Testis (tissue), 3 donors: ENCODE data around the gene S100A1. TPM values are rescaled to one million over a fixed set of nuclear protein-coding genes. Genes with fewer than 3 reads are reported as not detected.

Experiments used
- DNase-seq: peaks from one replicate; pipeline ENCODE4 v3.0.0-alpha.2; 2019
- H3K27ac ChIP-seq, 2 donors: fragments of 200-600 bp; sonication (generic); one replicate each; pipeline ENCODE4 v1.5.1; 2019
- H3K27me3 ChIP-seq: fragments of 200-600 bp; sonication (generic); one replicate; pipeline ENCODE4 v1.5.1; 2019
- H3K36me3 ChIP-seq: fragments of 200-600 bp; sonication (generic); one replicate; pipeline ENCODE4 v1.5.1; 2017; ENCODE audit warnings: low read depth; ENCODE audit errors: missing control alignments
- H3K4me1 ChIP-seq: fragments of 200-600 bp; sonication (generic); one replicate; pipeline ENCODE4 v1.5.1; 2019
- H3K4me3 ChIP-seq, 2 donors: fragments of 200-600 bp; sonication (generic); one replicate each; pipeline ENCODE4 v1.5.1; 2017 to 2019
- H3K9me3 ChIP-seq: fragments of 200-600 bp; sonication (generic); one replicate; pipeline ENCODE4 v1.5.1; 2017
- POLR2A ChIP-seq: fragments of 450-650 bp; IDR thresholded peaks from one replicate; pipeline ENCODE4 v1.6.1; 2017; ENCODE audit warnings: antibody characterized with exemption, mild to moderate bottlenecking, moderate library complexity
- whole genome bisulfite sequencing, 2 donors: methylation state at CpG; one replicate each; pipeline ENCODE4 v1.1.5; 2018; 5-methylcytosine and 5-hydroxymethylcytosine counted together
- intact Hi-C: fragments of 100-400 bp; cut with DNase I; formaldehyde crosslinking; loops from one replicate; pipeline ENCODE4 v1.15.1; 2023; ENCODE audit warnings: low total_unique reads
- polyA plus RNA-seq: library from polyadenylated mRNA; stranded (reverse); fragments of 350-450 nt; fragmentation: Illumina TruSeq; extraction: RNeasy Lipid Tissue Mini Kit (QIAGEN cat#74804); gene quantifications from one replicate; pipeline ENCODE4 v1.2.3, GENCODE V29; 2014; ENCODE audit warnings: low read depth, low replicate concordance; ENCODE audit not compliant: insufficient read depth
- total RNA-seq, 2 donors: library from RNA; depleted of rRNA; stranded (reverse); fragments of >200 nt; gene quantifications; one replicate each; pipeline ENCODE4 v1.2.3, GENCODE V29; 2016
- TF ChIP-seq, protein P1 (sequence below), 3 experiments: fragments of 450-650 bp in 2 of 3; fragments of 200-600 bp in 1 of 3; sonication (generic) in 1 of 3; IDR thresholded peaks; one replicate each; pipeline ENCODE4 v1.5.1; 2016 to 2019; ENCODE audit warnings: antibody characterized with exemption in 3 of 3, mild to moderate bottlenecking in 2 of 3, moderate library complexity in 1 of 3

S100A1 gene
- total and polyA plus RNA-seq, 3 donors from 2014 or later = 8.2 to 29.8 (median 24.0) TPM

DNA sequence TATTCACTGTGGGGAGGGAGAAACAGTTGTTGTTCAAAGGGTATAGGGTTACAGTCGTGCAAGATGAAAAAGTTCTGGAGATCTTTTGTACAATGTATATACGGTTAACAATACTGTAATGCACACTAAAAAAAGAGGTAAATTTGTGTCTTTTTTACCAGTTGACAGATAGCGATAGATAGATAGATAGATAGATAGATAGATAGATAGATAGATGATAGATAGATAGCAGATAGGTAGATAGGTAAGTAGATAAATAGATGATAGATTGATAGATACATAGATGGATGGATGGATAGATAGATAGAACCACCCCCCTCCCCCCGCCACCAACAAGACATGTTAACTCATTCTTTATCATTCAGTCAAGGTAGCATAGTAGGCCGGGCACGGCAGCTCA is 25.5 kb upstream of the S100A1 start:
- Histone ChIP-seq H3K4me1 (peaks cover 3% of the 10 kb centered on the region), H3K4me3 (no peak overlapping the region), H3K36me3 (no peaks in the 10 kb centered on the region), H3K27me3 (no peaks in the 10 kb centered on the region), H3K27ac (no peak overlapping the region), H3K9me3 (no peaks in the 10 kb centered on the region)
- WGBS, 2 donors = 90 to 94% methylated on average over 6 of the region's 6 CpGs
- intact Hi-C loops = no loop called here
- TF ChIP-seq, protein P1, sequence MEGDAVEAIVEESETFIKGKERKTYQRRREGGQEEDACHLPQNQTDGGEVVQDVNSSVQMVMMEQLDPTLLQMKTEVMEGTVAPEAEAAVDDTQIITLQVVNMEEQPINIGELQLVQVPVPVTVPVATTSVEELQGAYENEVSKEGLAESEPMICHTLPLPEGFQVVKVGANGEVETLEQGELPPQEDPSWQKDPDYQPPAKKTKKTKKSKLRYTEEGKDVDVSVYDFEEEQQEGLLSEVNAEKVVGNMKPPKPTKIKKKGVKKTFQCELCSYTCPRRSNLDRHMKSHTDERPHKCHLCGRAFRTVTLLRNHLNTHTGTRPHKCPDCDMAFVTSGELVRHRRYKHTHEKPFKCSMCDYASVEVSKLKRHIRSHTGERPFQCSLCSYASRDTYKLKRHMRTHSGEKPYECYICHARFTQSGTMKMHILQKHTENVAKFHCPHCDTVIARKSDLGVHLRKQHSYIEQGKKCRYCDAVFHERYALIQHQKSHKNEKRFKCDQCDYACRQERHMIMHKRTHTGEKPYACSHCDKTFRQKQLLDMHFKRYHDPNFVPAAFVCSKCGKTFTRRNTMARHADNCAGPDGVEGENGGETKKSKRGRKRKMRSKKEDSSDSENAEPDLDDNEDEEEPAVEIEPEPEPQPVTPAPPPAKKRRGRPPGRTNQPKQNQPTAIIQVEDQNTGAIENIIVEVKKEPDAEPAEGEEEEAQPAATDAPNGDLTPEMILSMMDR (IDR thresholded peaks at IDR 0.05) = no peak
- TF ChIP-seq POLR2A = no peak
- DNase-seq = no peak

DNA sequence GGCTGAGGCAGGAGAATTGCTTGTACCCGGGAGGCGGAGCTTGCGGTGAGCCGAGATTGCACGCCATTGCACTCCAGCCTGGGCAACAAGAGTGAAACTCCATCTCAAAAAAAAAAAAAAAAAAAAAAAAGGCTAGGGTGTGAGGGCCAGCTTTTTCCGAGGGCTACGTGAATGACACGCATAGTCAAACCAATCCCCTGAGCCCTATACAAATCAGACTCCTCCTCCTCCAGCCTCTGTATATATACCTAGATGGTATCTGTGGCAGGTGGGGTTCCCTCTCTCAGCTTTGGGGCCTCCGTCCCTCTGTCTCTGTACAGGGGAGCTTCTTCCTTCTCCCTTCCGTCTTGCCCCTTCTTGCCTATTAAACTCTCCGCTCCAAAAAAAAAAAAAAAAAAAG is 22.0 kb upstream of the S100A1 start:
- intact Hi-C loops = no loop called here
- 80 to 91% methylated on average over 11 of the region's 11 CpGs for whole genome bisulfite sequencing, 2 donors
- no peak for TF ChIP-seq POLR2A
- TF ChIP-seq, protein P1 (IDR thresholded peaks at IDR 0.05) = no peak
- Histone ChIP-seq H3K9me3 (no peaks in the 10 kb centered on the region), H3K27me3 (no peaks in the 10 kb centered on the region), H3K4me1 (peaks cover 36% of the 10 kb centered on the region), H3K4me3 (no peak overlapping the region), H3K27ac (no peak overlapping the region), H3K36me3 (no peaks in the 10 kb centered on the region)
- no peak for DNase-seq

DNA sequence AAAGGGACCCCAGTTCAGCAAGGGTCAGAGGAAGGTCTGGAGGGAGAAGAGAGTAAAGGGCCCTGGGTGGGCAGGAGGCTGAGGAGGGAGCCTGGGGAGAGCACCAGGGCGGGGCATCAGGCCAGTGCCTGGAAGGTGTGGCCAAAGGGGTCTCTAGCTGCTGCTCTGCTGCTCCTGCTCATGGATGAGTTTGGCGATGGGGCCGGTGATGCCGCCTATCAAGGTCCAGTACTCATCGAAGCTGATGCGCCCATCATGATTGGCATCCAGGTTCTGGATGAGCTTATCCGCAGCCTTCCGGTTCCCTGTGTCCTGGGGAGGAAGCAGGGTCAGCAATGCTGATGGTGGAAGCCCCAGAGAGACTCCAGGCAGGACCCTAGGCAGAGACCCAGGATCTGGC is 20.9 kb upstream of the S100A1 start:
- Histone ChIP-seq H3K27me3 (no peaks in the 10 kb centered on the region), H3K9me3 (no peaks in the 10 kb centered on the region), H3K4me3 (no peak overlapping the region), H3K27ac (peak overlapping the region in 1 of 2 donors; percentile 80), H3K4me1 (peaks cover 39% of the 10 kb centered on the region), H3K36me3 (no peaks in the 10 kb centered on the region)
- intact Hi-C loops = no loop called here
- DNase-seq = no peak
- no peak for TF ChIP-seq POLR2A
- TF ChIP-seq, protein P1 (IDR thresholded peaks at IDR 0.05) = no peak
- WGBS, 2 donors = 90 to 93% methylated on average over 3 to 8 of the region's 8 CpGs

DNA sequence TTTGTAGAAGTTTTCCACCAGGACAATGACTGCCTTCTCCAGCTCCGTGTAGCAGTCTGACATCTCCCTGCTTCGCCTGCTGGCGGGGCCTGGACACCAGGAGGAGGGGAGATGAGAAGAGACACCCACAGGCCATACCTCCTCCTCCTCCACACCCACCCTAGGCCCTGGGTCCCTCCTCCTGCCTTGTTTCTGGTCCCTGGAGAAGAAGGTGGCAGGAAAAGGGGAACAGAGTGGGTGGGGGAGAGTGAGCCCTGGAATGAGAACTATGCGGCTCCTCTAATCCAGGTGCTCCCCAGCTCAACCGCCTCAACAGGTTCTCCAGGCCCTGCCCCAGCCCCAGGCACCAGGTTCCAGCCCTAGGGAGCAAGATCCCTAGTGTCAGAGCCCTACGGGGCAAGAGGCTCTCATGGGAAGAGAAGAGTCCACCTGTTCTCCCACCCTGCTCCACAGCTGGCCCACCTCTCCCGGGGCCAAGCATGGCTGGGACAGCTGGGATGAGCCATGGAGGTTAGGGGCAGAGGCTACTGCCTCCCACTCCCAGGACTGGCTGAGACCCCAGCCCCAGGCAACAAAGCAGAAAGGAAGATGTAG is 20.0 kb upstream of the S100A1 start:
- intact Hi-C loops = no loop called here
- peak; percentile 32 for DNase-seq

More for the DNA sequence above, 20.0 kb upstream of the S100A1 start:
- Histone ChIP-seq H3K4me3 (no peak overlapping the region), H3K27ac (peak overlapping the region; percentile 64 to 80), H3K4me1 (peaks cover 42% of the 10 kb centered on the region), H3K9me3 (no peaks in the 10 kb centered on the region), H3K36me3 (no peaks in the 10 kb centered on the region), H3K27me3 (no peaks in the 10 kb centered on the region)
- WGBS, 2 donors = 63 to 80% methylated on average over 3 to 7 of the region's 7 CpGs
- TF ChIP-seq, protein P1 (IDR thresholded peaks at IDR 0.05) = no peak
- TF ChIP-seq POLR2A = no peak
